Tibial nerve (tissue), 3 donors: ENCODE results near the gene H19.

ENCODE experiments used
- CTCF ChIP-seq, 5 experiments: fragments of 200-600 bp in 3 of 5; fragments of 450-650 bp in 2 of 5; sonication (generic) in 3 of 5; IDR thresholded peaks; one replicate each; pipeline ENCODE4 v1.5.1; 2016 to 2019; ENCODE audit warnings: antibody characterized with exemption in 5 of 5, mild to moderate bottlenecking in 3 of 5, moderate library complexity in 2 of 5
- POLR2A ChIP-seq, 2 donors: fragments of 450-650 bp; IDR thresholded peaks; one replicate each; pipeline ENCODE4 v1.6.1; 2017; ENCODE audit warnings: antibody characterized with exemption in 2 of 2, mild to moderate bottlenecking in 2 of 2, moderate library complexity in 2 of 2

DNA sequence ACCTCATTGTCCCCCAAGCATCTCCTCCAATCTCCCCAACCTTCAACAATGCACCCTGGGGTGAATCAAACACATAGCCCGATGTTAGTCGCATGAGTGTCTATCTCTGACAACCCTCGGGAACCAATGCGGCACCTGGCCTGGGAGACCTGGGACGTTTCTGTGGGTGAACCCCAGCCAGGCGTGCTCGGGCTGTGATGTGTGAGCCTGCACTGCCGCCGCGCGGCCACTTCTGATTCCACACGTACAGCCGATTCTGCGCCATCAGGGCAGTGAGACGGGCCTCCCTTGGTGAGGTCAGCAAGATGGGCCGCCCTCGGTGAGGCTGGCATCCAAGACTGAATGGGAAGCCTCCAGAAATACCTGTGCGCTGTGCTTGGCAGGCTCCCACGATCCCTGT, 5.2 kb upstream of the H19 start:
- TF ChIP-seq CTCF (IDR thresholded peaks at IDR 0.05) (no peak), POLR2A (IDR thresholded peaks at IDR 0.05) (no peak)
